PFSK-1 (cell line): ENCODE data around the gene TMEM63C.

Experiments
- FOXP2 ChIP-seq: optimal IDR thresholded peaks from 2 replicates; pipeline ENCODE3; 2011; ENCODE audit warnings: borderline replicate concordance, control low read depth, inconsistent platforms; ENCODE audit not compliant: insufficient read depth; ENCODE audit errors: extremely low read length, extremely low read depth
- POLR2AphosphoS5 ChIP-seq: IDR thresholded peaks from 2 replicates; pipeline ENCODE4 v1.6.1; 2012; ENCODE audit warnings: low read depth, mild to moderate bottlenecking, control low read depth, low read length, moderate library complexity
- SIN3A ChIP-seq: IDR thresholded peaks from 2 replicates; pipeline ENCODE4 v1.6.1; 2012; ENCODE audit warnings: mild to moderate bottlenecking, low read length, moderate library complexity, borderline replicate concordance; ENCODE audit not compliant: insufficient read depth
- TAF1 ChIP-seq: IDR thresholded peaks from 2 replicates; pipeline ENCODE4 v1.6.1; 2012; ENCODE audit warnings: low read length, control low read depth, borderline replicate concordance; ENCODE audit not compliant: insufficient read depth
- TF ChIP-seq, protein P1 (sequence below), 2 experiments: IDR thresholded peaks; 2 replicates each; pipeline versions ENCODE4 v1.6.1 to v1.8.0; 2011 to 2012; ENCODE audit warnings: low read depth in 2 of 2, low read length in 2 of 2, control low read depth in 1 of 2, inconsistent platforms in 1 of 2, mild to moderate bottlenecking in 1 of 2, moderate library complexity in 1 of 2; ENCODE audit not compliant: insufficient read depth in 1 of 2

DNA sequence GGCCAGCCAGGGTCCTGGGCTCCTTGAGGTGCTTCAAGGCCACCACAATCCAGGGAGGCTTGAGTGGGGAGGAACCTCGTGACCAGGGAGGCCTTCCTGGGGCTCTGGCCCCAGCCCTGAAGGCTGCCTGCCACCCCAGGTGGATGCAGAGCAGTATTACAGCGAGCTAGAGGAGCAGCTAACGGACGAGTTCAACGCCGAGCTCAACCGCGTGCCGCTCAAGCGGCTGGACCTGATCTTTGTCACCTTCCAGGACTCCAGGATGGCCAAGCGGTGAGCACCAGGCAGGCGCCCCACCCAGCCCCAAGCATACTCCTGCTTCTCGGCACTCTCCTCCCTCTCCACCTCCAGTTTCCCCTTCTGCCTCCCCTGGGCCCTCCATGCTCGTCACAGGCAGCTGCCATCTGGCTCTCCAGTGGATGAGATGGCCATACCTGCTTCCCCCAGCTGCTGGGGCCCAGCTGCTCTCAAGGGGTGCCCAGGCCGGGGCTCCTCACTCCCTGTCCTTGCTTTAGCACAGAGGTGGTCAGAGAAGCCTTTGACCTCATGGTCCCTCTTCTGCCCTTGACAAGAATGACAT, 58.8 kb downstream of the TMEM63C start:
- TF ChIP-seq POLR2AphosphoS5 = no peak
- TF ChIP-seq SIN3A = no peak
- TF ChIP-seq, protein P1, sequence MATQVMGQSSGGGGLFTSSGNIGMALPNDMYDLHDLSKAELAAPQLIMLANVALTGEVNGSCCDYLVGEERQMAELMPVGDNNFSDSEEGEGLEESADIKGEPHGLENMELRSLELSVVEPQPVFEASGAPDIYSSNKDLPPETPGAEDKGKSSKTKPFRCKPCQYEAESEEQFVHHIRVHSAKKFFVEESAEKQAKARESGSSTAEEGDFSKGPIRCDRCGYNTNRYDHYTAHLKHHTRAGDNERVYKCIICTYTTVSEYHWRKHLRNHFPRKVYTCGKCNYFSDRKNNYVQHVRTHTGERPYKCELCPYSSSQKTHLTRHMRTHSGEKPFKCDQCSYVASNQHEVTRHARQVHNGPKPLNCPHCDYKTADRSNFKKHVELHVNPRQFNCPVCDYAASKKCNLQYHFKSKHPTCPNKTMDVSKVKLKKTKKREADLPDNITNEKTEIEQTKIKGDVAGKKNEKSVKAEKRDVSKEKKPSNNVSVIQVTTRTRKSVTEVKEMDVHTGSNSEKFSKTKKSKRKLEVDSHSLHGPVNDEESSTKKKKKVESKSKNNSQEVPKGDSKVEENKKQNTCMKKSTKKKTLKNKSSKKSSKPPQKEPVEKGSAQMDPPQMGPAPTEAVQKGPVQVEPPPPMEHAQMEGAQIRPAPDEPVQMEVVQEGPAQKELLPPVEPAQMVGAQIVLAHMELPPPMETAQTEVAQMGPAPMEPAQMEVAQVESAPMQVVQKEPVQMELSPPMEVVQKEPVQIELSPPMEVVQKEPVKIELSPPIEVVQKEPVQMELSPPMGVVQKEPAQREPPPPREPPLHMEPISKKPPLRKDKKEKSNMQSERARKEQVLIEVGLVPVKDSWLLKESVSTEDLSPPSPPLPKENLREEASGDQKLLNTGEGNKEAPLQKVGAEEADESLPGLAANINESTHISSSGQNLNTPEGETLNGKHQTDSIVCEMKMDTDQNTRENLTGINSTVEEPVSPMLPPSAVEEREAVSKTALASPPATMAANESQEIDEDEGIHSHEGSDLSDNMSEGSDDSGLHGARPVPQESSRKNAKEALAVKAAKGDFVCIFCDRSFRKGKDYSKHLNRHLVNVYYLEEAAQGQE (IDR thresholded peaks at IDR 0.05; ENCODE audit: insufficient read depth in 1 of 2, low read depth in 2 of 2, low read length in 2 of 2) = no peak
- no peak for TF ChIP-seq TAF1
- no peak for TF ChIP-seq FOXP2
